Spleen (tissue), 11 donors: Measurements from ENCODE around the gene COL4A3. TPM values are rescaled to one million over a fixed set of nuclear protein-coding genes. Genes with fewer than 3 reads are reported as not detected.

Experiments used
- DNase-seq: peaks from one replicate; pipeline ENCODE4 v3.0.0-alpha.2; 2020
- H3K27ac ChIP-seq, 8 donors: fragments of 200-600 bp; sonication (generic) in 7 of 8; 1 replicate in 4 of 8; 2 replicates in 4 of 8; pipeline versions ENCODE4 v1.5.0 to v1.8.0; 2016 to 2021; ENCODE audit warnings: inconsistent platforms in 4 of 8, mild to moderate bottlenecking in 4 of 8, moderate library complexity in 1 of 8
- H3K27me3 ChIP-seq, 7 donors: fragments of 200-600 bp; sonication (generic) in 6 of 7; replicated peaks in 1 of 7; 1 replicate in 4 of 7; 2 replicates in 3 of 7; pipeline versions ENCODE4 v1.5.0 to v1.8.0; 2016 to 2021; ENCODE audit warnings: inconsistent platforms in 3 of 7, mild to moderate bottlenecking in 1 of 7
- H3K36me3 ChIP-seq, 6 donors: fragments of 200-600 bp; sonication (generic) in 5 of 6; 1 replicate in 4 of 6; 2 replicates in 2 of 6; pipeline versions ENCODE4 v1.5.0 to v1.8.0; 2016 to 2021; ENCODE audit warnings: inconsistent platforms in 2 of 6
- H3K4me1 ChIP-seq, 6 donors: fragments of 200-600 bp; sonication (generic) in 5 of 6; 1 replicate in 3 of 6; 2 replicates in 3 of 6; pipeline versions ENCODE4 v1.5.0 to v1.8.0; 2016 to 2021; ENCODE audit warnings: inconsistent platforms in 3 of 6
- H3K4me3 ChIP-seq, 8 donors: fragments of 200-600 bp; sonication (generic) in 7 of 8; 1 replicate in 4 of 8; 2 replicates in 4 of 8; pipeline versions ENCODE4 v1.5.0 to v1.8.0; 2016 to 2021; ENCODE audit warnings: inconsistent platforms in 4 of 8, mild to moderate bottlenecking in 4 of 8, moderate library complexity in 2 of 8
- H3K9me3 ChIP-seq, 8 donors: fragments of 200-600 bp; sonication (generic) in 7 of 8; 1 replicate in 4 of 8; 2 replicates in 4 of 8; pipeline versions ENCODE4 v1.5.0 to v1.8.0; 2016 to 2021; ENCODE audit warnings: inconsistent platforms in 4 of 8
- POLR2A ChIP-seq, 3 donors: fragments of 450-650 bp; IDR thresholded peaks; one replicate each; pipeline ENCODE4 v1.5.1; 2017; ENCODE audit warnings: antibody characterized with exemption in 3 of 3, mild to moderate bottlenecking in 1 of 3
- POLR2AphosphoS5 ChIP-seq, 3 donors: sonication (generic); formaldehyde crosslinking; IDR thresholded peaks; one replicate each; pipeline ENCODE4 v1.5.1; 2017; ENCODE audit warnings: antibody characterized with exemption in 3 of 3
- WGBS, 5 donors: extraction: QIAGEN DNeasy Blood & Tissue Kit in 3 of 5; methylation state at CpG; one replicate each; pipeline versions ENCODE4 v1.1.5 to v1.1.7; 2013 to 2018; 5-methylcytosine and 5-hydroxymethylcytosine counted together
- intact Hi-C: fragments of 100-400 bp; cut with DNase I; formaldehyde crosslinking; loops from one replicate; pipeline ENCODE4 v1.15.0; 2023; ENCODE audit warnings: low total_unique reads
- polyA plus RNA-seq, 3 donors: library from polyadenylated mRNA; stranded (reverse); fragments of 200-250 nt; gene quantifications; one replicate each; pipeline ENCODE4 v1.2.1, GENCODE V29; 2013
- total RNA-seq, 7 donors: library from RNA; depleted of rRNA in 3 of 7; stranded (reverse); fragments of >200 nt in 3 of 7; fragmentation: NEBNext Ultra II Directional in 4 of 7; extraction: Animal tissue kit (Norgen Biotek cat#: 25700) in 4 of 7; gene quantifications; one replicate each; pipeline versions ENCODE4 v1.1.0 to v1.2.1, GENCODE V29; 2016 to 2021
- TF ChIP-seq, protein P1 (sequence below), 11 experiments: fragments of 200-600 bp in 7 of 11; fragments of 450-650 bp in 4 of 11; sonication (generic) in 4 of 11; IDR thresholded peaks in 8 of 11; conservative IDR thresholded peaks in 3 of 11; 1 replicate in 7 of 11; 2 replicates in 4 of 11; pipeline versions ENCODE4 v1.4.0 to v1.8.0; 2016 to 2021; ENCODE audit warnings: antibody characterized with exemption in 11 of 11, inconsistent platforms in 4 of 11, mild to moderate bottlenecking in 1 of 11
- donor health status: healthy with polysubstance abuse.
- donor health status: DM: no; HTN: no; CAD: no; lungs with moderate emphysema.
- donor health status: DM: no; HTN: no; CAD: no.
- donor health status: Bipolar disorder and iron deficiency.
- donor health status: healthy.
- donor health status: DM: no; HTN: no; CAD: no.
- donor health status: DM: yes; HTN: yes; CAD: no.

Gene COL4A3
- total and polyA plus RNA-seq, 10 donors = 6.1 to 38.5 (median 23.2) TPM

DNA sequence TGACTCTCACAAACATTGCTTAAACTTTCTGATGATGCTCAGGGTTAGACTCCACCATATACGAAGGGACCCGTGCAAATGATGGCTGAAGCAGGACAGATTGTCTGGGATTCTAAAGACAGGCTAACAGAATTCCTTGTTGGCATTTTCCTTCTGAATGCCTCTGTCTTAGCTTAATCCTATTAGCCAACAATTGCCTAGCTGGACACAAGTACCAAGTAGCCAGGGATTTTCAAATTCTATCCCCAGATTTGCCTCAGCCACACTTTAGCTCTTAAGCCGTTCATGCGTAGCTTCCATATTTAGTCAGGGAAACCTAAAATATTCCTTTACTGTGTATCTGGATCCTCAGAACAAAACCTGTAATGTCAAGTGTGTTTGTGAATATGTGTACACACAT lies 40.0 kb downstream of the COL4A3 start:
- no peaks in the 10 kb centered on the region for H3K36me3 ChIP-seq
- no peaks in the 10 kb centered on the region for H3K4me1 ChIP-seq
- H3K4me3 ChIP-seq = no peak overlapping the region
- no peak overlapping the region for H3K27ac ChIP-seq
- no peaks in the 10 kb centered on the region for H3K9me3 ChIP-seq
- TF ChIP-seq POLR2A (IDR thresholded peaks at IDR 0.05) = no peak
- TF ChIP-seq POLR2AphosphoS5 (IDR thresholded peaks at IDR 0.05) = no peak
- TF ChIP-seq, protein P1, sequence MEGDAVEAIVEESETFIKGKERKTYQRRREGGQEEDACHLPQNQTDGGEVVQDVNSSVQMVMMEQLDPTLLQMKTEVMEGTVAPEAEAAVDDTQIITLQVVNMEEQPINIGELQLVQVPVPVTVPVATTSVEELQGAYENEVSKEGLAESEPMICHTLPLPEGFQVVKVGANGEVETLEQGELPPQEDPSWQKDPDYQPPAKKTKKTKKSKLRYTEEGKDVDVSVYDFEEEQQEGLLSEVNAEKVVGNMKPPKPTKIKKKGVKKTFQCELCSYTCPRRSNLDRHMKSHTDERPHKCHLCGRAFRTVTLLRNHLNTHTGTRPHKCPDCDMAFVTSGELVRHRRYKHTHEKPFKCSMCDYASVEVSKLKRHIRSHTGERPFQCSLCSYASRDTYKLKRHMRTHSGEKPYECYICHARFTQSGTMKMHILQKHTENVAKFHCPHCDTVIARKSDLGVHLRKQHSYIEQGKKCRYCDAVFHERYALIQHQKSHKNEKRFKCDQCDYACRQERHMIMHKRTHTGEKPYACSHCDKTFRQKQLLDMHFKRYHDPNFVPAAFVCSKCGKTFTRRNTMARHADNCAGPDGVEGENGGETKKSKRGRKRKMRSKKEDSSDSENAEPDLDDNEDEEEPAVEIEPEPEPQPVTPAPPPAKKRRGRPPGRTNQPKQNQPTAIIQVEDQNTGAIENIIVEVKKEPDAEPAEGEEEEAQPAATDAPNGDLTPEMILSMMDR (IDR thresholded peaks at IDR 0.05 in 8 of 11, conservative IDR thresholded peaks at IDR 0.05 in 3 of 11) = no peak
- WGBS, 5 donors = 88 to 96% (median 95%) methylated on average over 4 of the region's 4 CpGs
- no peak for DNase-seq
- no peaks in the 10 kb centered on the region for H3K27me3 ChIP-seq
- intact Hi-C loops = no loop called here

DNA sequence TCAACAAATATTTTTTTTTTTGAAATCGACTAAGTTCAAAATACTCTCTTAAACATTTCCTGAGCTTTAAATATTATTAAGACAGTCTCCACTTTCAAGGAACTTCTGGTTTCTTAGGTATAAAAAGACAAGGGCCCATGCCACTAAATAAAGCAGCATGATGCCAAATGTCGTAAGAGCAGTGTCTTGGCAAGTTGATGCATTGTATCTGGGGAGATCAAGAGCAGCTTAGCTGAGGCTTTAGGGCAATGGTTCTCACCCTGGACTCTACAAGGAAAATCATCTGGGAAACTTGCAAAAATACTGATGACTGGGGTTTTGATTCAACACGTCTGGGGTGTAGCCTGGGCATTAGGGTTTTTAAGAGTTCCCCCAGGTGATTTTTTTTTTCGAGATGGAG lies 41.3 kb downstream of the COL4A3 start:
- no peak overlapping the region for H3K4me3 ChIP-seq
- no peaks in the 10 kb centered on the region for H3K4me1 ChIP-seq
- no peaks in the 10 kb centered on the region for H3K36me3 ChIP-seq
- H3K27ac ChIP-seq = no peak overlapping the region
- TF ChIP-seq POLR2AphosphoS5 (IDR thresholded peaks at IDR 0.05) (no peak), POLR2A (IDR thresholded peaks at IDR 0.05) (no peak)
- TF ChIP-seq, protein P1 (IDR thresholded peaks at IDR 0.05 in 8 of 11, conservative IDR thresholded peaks at IDR 0.05 in 3 of 11) = no peak
- 73 to 91% (median 82%) methylated on average over 4 of the region's 4 CpGs for WGBS, 5 donors
- intact Hi-C loops = no loop called here
- H3K9me3 ChIP-seq = no peaks in the 10 kb centered on the region
- no peaks in the 10 kb centered on the region for H3K27me3 ChIP-seq
- DNase-seq = no peak

DNA sequence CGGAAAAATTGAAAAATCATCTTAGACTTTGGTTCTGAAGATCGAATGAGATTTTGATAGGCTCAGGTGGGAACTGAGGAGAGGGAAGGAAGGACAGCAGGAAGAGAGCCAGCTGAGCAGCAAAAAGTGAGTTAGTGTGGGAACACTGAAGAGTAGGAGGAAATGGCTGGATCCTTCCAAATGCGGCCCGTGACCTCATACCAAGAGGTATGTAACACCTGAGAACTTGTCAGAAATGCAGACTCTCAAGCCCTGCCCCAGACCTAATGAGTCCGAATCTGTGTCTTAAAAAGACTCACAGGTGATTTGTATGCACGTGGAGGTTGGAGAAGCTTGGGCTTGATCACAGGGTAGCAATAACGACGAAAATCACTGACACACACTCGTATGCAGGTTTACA lies 42.0 kb downstream of the COL4A3 start:
- H3K9me3 ChIP-seq = no peaks in the 10 kb centered on the region
- H3K27me3 ChIP-seq = no peaks in the 10 kb centered on the region
- no peak overlapping the region for H3K27ac ChIP-seq
- H3K4me1 ChIP-seq = no peaks in the 10 kb centered on the region
- H3K36me3 ChIP-seq = no peaks in the 10 kb centered on the region
- DNase-seq = no peak
- WGBS, 5 donors = 82 to 92% (median 88%) methylated on average over 9 of the region's 9 CpGs
- TF ChIP-seq POLR2AphosphoS5 (IDR thresholded peaks at IDR 0.05) (no peak), POLR2A (IDR thresholded peaks at IDR 0.05) (no peak)
- TF ChIP-seq, protein P1 (IDR thresholded peaks at IDR 0.05 in 8 of 11, conservative IDR thresholded peaks at IDR 0.05 in 3 of 11) = no peak
- intact Hi-C loops = no loop called here
- H3K4me3 ChIP-seq = no peak overlapping the region

DNA sequence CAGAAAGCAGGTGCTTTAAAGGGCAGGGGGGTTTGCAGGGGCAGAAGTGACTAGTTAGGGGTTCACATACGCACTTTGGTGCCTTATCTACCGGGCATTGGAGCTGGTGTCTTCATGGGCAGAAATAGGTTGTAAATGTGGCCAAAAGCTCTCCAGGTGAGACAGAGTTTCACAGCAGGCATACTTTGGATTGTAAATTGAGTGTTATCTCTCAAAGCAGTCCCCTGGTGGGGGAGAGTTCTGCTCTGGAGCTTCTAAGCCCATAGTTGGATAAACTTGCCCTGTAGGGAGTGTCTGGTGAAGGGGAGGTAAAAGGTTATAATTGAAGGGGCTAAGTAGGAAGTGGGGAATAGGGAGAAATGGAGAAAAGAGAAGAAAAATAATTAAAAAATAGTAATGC lies 43.1 kb downstream of the COL4A3 start:
- Histone ChIP-seq H3K27me3 (no peaks in the 10 kb centered on the region), H3K9me3 (no peaks in the 10 kb centered on the region), H3K4me1 (no peaks in the 10 kb centered on the region), H3K36me3 (no peaks in the 10 kb centered on the region), H3K4me3 (no peak overlapping the region), H3K27ac (no peak overlapping the region)
- 56 to 86% (median 77%) methylated on average over 2 of the region's 2 CpGs for WGBS, 5 donors
- no peak for TF ChIP-seq POLR2A (IDR thresholded peaks at IDR 0.05)
- no peak for TF ChIP-seq POLR2AphosphoS5 (IDR thresholded peaks at IDR 0.05)
- TF ChIP-seq, protein P1 (IDR thresholded peaks at IDR 0.05 in 8 of 11, conservative IDR thresholded peaks at IDR 0.05 in 3 of 11) = no peak
- intact Hi-C loops = no loop called here
- DNase-seq = no peak
